Osteocyte (in vitro differentiated cells): Measurements from ENCODE around the gene LEMD1. TPM values are rescaled to one million over a fixed set of nuclear protein-coding genes. Genes with fewer than 3 reads are reported as not detected.

Experiments
- DNase-seq: peaks from one replicate; pipeline ENCODE4 v3.0.0; 2021; ENCODE audit warnings: mixed read lengths; ENCODE audit not compliant: unreplicated experiment; ENCODE audit errors: extremely low spot score
- H3K27ac Mint-ChIP-seq: one replicate; pipeline ENCODE4 v1.8.0; 2021; ENCODE audit warnings: mild to moderate bottlenecking, mixed read lengths; ENCODE audit not compliant: unreplicated experiment
- H3K27me3 Mint-ChIP-seq: one replicate; pipeline ENCODE4 v1.8.0; 2021; ENCODE audit warnings: mixed read lengths; ENCODE audit not compliant: unreplicated experiment
- H3K36me3 Mint-ChIP-seq: one replicate; pipeline ENCODE4 v1.8.0; 2021; ENCODE audit warnings: mixed read lengths; ENCODE audit not compliant: unreplicated experiment
- H3K4me1 Mint-ChIP-seq: one replicate; pipeline ENCODE4 v1.8.0; 2021; ENCODE audit warnings: mixed read lengths; ENCODE audit not compliant: unreplicated experiment
- H3K4me3 Mint-ChIP-seq: one replicate; pipeline ENCODE4 v1.8.0; 2021; ENCODE audit warnings: mild to moderate bottlenecking, moderate library complexity, mixed read lengths; ENCODE audit not compliant: unreplicated experiment
- H3K9me3 Mint-ChIP-seq: one replicate; pipeline ENCODE4 v1.8.0; 2021; ENCODE audit warnings: mixed read lengths; ENCODE audit not compliant: unreplicated experiment
- total RNA-seq: library from RNA; stranded (reverse); gene quantifications from 2 replicates; pipeline ENCODE4 v1.2.1, GENCODE V29; 2021
- TF ChIP-seq, protein P1 (sequence below): fragments of 200-600 bp; sonication (generic); IDR thresholded peaks from 2 replicates; pipeline ENCODE4 v1.5.0; 2021; ENCODE audit warnings: antibody characterized with exemption, mild to moderate bottlenecking, moderate library complexity

Gene LEMD1
- total RNA-seq, 1 donor from 2014 or later = not detected

DNA sequence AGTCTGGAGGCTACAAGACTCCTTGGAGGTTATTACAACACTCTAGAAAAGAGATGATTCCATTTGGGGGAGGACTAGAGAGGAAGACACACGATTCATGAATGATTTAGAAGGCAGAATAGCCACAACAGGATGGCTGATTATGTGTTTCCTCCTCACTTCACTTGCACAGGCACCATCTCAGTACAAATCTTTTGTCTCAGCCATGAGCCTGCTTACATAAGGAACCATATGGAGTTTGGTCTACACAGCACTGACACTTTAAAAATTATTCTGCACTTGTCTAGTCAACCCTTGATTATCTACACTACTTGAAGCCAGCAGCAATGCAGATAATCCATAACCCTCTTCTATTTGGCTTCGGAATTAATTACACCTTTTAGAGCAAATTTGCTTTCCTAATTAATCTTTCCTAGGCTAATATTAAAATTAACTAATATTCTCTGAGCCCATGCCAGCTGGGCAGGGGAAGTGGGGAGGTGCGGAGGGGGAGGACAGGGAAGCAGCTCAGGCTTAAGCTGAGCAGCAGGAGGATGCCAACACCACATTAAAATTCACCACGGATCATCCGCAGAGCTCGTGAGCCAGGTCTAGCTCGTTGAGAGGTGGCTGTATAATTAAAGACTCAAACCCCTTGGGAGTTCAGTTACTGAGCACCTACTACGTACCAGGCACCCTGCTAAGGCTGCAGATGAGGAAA, 3.2 kb upstream of the LEMD1 start:
- peaks cover 7% of the 10 kb centered on the region for H3K4me1 Mint-ChIP-seq
- H3K27me3 Mint-ChIP-seq = peaks cover 77% of the 10 kb centered on the region
- no peak overlapping the region for H3K27ac Mint-ChIP-seq
- no peaks in the 10 kb centered on the region for H3K36me3 Mint-ChIP-seq
- no peaks in the 10 kb centered on the region for H3K9me3 Mint-ChIP-seq
- no peak overlapping the region for H3K4me3 Mint-ChIP-seq
- TF ChIP-seq, protein P1, sequence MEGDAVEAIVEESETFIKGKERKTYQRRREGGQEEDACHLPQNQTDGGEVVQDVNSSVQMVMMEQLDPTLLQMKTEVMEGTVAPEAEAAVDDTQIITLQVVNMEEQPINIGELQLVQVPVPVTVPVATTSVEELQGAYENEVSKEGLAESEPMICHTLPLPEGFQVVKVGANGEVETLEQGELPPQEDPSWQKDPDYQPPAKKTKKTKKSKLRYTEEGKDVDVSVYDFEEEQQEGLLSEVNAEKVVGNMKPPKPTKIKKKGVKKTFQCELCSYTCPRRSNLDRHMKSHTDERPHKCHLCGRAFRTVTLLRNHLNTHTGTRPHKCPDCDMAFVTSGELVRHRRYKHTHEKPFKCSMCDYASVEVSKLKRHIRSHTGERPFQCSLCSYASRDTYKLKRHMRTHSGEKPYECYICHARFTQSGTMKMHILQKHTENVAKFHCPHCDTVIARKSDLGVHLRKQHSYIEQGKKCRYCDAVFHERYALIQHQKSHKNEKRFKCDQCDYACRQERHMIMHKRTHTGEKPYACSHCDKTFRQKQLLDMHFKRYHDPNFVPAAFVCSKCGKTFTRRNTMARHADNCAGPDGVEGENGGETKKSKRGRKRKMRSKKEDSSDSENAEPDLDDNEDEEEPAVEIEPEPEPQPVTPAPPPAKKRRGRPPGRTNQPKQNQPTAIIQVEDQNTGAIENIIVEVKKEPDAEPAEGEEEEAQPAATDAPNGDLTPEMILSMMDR = no peak
- no peak for DNase-seq

GRCh38 chr1:205423814-205424399, 2.1 kb upstream of the LEMD1 start:
- Mint-ChIP-seq H3K4me3 (no peak overlapping the region), H3K27ac (no peak overlapping the region), H3K4me1 (peaks cover 7% of the 10 kb centered on the region), H3K36me3 (no peaks in the 10 kb centered on the region), H3K27me3 (peaks cover 78% of the 10 kb centered on the region), H3K9me3 (no peaks in the 10 kb centered on the region)
- DNase-seq = no peak
- TF ChIP-seq, protein P1 = no peak

DNA sequence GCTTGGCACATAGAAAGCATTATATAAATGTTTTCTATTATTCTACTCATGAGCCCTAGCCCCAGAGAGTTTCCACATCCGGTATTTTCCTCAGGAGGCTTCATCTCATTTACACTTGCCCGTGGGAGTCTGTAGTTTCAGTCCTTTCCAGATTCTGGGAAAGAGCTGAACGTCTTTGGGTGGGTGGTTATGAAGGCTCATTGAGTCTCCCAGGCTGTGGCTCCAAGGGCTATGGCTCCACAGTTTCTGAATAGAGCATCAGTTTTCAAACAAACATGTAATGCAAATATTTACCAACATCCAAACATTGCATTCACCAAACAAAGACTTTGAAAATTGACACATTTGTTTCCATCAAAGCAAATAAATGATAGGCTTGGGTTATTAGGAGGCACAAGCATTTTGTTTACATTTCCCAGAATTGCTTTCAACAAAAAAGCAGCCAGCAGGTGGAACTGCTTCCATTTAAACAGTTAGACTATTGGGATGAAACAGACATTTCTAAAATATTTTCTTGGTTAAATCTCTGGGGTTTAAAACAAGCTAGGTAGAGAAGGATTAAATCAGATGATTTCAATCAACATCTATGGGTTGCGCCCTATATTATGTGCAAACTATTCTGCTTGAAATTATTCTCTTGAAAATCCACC, 1.3 kb upstream of the LEMD1 start:
- Mint-ChIP-seq H3K4me1 (peaks cover 7% of the 10 kb centered on the region), H3K27ac (no peak overlapping the region), H3K36me3 (no peaks in the 10 kb centered on the region), H3K9me3 (no peaks in the 10 kb centered on the region), H3K27me3 (peaks cover 73% of the 10 kb centered on the region), H3K4me3 (no peak overlapping the region)
- no peak for DNase-seq
- TF ChIP-seq, protein P1 = no peak

DNA sequence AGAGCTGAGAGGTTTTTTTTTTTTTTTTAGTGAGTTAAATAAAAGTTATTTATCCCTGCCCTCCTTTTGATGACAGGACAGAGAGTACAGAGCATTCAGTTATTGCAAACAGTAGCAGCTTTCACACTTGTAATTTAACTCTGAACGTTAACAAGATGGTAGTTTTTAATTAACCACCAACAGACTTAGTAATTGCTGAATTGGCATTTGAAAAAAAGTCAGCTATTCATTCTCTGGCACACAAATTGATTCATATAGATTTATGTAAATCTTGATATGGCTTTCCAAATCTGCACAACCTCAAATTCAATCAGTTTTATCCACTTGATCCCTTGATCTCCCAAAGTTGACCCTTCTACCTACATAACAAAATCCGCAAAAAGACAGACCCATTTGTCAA, 918 bp downstream of the LEMD1 start:
- H3K27me3 Mint-ChIP-seq = peaks cover 62% of the 10 kb centered on the region
- no peaks in the 10 kb centered on the region for H3K36me3 Mint-ChIP-seq
- DNase-seq = no peak
- H3K4me1 Mint-ChIP-seq = peaks cover 7% of the 10 kb centered on the region
- no peak overlapping the region for H3K27ac Mint-ChIP-seq
- no peaks in the 10 kb centered on the region for H3K9me3 Mint-ChIP-seq
- H3K4me3 Mint-ChIP-seq = no peak overlapping the region
- TF ChIP-seq, protein P1 = no peak
